Spleen (tissue), 7 donors: ENCODE measurements around the gene CHFR.

Source experiments
- CTCF ChIP-seq, 11 experiments: fragments of 200-600 bp in 7 of 11; fragments of 450-650 bp in 4 of 11; sonication (generic) in 4 of 11; IDR thresholded peaks in 8 of 11; conservative IDR thresholded peaks in 3 of 11; 1 replicate in 7 of 11; 2 replicates in 4 of 11; pipeline versions ENCODE4 v1.4.0 to v1.8.0; 2016 to 2021; ENCODE audit warnings: antibody characterized with exemption in 11 of 11, inconsistent platforms in 4 of 11, mild to moderate bottlenecking in 1 of 11
- POLR2A ChIP-seq, 3 donors: fragments of 450-650 bp; IDR thresholded peaks; one replicate each; pipeline ENCODE4 v1.5.1; 2017; ENCODE audit warnings: antibody characterized with exemption in 3 of 3, mild to moderate bottlenecking in 1 of 3
- POLR2AphosphoS5 ChIP-seq, 3 donors: sonication (generic); formaldehyde crosslinking; IDR thresholded peaks; one replicate each; pipeline ENCODE4 v1.5.1; 2017; ENCODE audit warnings: antibody characterized with exemption in 3 of 3
- donor health status: DM: no; HTN: no; CAD: no; lungs with moderate emphysema.
- donor health status: DM: no; HTN: no; CAD: no.
- donor health status: DM: no; HTN: no; CAD: no.

- TF ChIP-seq CTCF (IDR thresholded peaks at IDR 0.05 in 8 of 11, conservative IDR thresholded peaks at IDR 0.05 in 3 of 11) (no peak), POLR2A (IDR thresholded peaks at IDR 0.05) (no peak), POLR2AphosphoS5 (IDR thresholded peaks at IDR 0.05) (no peak)
These were observed 47.7 kb downstream of the CHFR start for GRCh38 chr12:132839558-132840235.
